GM23338 (cell line): ENCODE data around the gene C6orf47. TPM values are rescaled to one million over a fixed set of nuclear protein-coding genes. Genes with fewer than 3 reads are reported as not detected.

Experiments
- ATAC-seq: fragments of 200-7000 bp; cut with Tn5 transposase; 3 replicates; pipeline ENCODE4 v1.9.1; 2020
- DNase-seq: peaks from one replicate; pipeline ENCODE4 v3.0.0-alpha.2; 2015; ENCODE audit warnings: low spot score
- H2AFZ ChIP-seq: fragments of 200-600 bp; sonication (generic); 2 replicates; pipeline ENCODE4 v1.8.0; 2016; ENCODE audit warnings: antibody characterized with exemption, mild to moderate bottlenecking, moderate library complexity
- H3F3A ChIP-seq: fragments of 200-600 bp; sonication (generic); replicated peaks from 2 replicates; pipeline ENCODE4 v1.8.0; 2017; ENCODE audit warnings: antibody characterized with exemption, mixed run types, low read depth
- H3K27ac ChIP-seq: fragments of 200-600 bp; sonication (generic); 2 replicates; pipeline ENCODE4 v1.6.1; 2016; ENCODE audit warnings: low read depth
- H3K27me3 ChIP-seq: fragments of 200-600 bp; sonication (generic); 2 replicates; pipeline ENCODE4 v1.8.0; 2016; ENCODE audit warnings: mild to moderate bottlenecking, mixed run types, moderate library complexity; ENCODE audit not compliant: insufficient read depth
- H3K36me3 ChIP-seq: fragments of 200-600 bp; sonication (generic); 2 replicates; pipeline ENCODE4 v1.8.0; 2016; ENCODE audit warnings: mild to moderate bottlenecking; ENCODE audit not compliant: insufficient read depth
- H3K4me1 ChIP-seq: fragments of 200-600 bp; sonication (generic); 2 replicates; pipeline ENCODE4 v1.8.0; 2016; ENCODE audit warnings: mild to moderate bottlenecking, moderate library complexity; ENCODE audit not compliant: insufficient read depth
- H3K4me2 ChIP-seq: fragments of 200-600 bp; sonication (generic); 2 replicates; pipeline ENCODE4 v1.7.1; 2017; ENCODE audit warnings: mixed run types
- H3K4me3 ChIP-seq: fragments of 200-600 bp; sonication (generic); 2 replicates; pipeline ENCODE4 v1.6.1; 2016; ENCODE audit warnings: mixed run types
- H3K79me2 ChIP-seq: fragments of 200-600 bp; sonication (generic); replicated peaks from 2 replicates; pipeline ENCODE4 v1.8.0; 2017; ENCODE audit warnings: mild to moderate bottlenecking; ENCODE audit not compliant: insufficient read depth
- H3K9me2 ChIP-seq: fragments of 200-600 bp; sonication (generic); 2 replicates; pipeline ENCODE4 v1.8.0; 2017; ENCODE audit not compliant: insufficient read depth
- H4K20me1 ChIP-seq: fragments of 200-600 bp; sonication (generic); replicated peaks from 2 replicates; pipeline ENCODE4 v1.8.0; 2017; ENCODE audit warnings: mild to moderate bottlenecking; ENCODE audit not compliant: insufficient read depth
- H3K27ac Mint-ChIP-seq: 2 replicates; pipeline ENCODE4 v1.8.0; 2020; ENCODE audit warnings: inconsistent platforms, mild to moderate bottlenecking, moderate library complexity, mixed read lengths
- H3K27me3 Mint-ChIP-seq: 3 replicates; pipeline ENCODE4 v1.8.0; 2022; ENCODE audit warnings: low read depth, mild to moderate bottlenecking, moderate library complexity, mixed read lengths, inconsistent platforms; ENCODE audit not compliant: insufficient read depth, poor library complexity
- H3K36me3 Mint-ChIP-seq: 3 replicates; pipeline ENCODE4 v1.8.0; 2021; ENCODE audit warnings: low read depth, mild to moderate bottlenecking, inconsistent platforms, moderate library complexity, mixed read lengths
- H3K4me1 Mint-ChIP-seq: 3 replicates; pipeline ENCODE4 v1.8.0; 2020; ENCODE audit warnings: mild to moderate bottlenecking, inconsistent platforms, mixed read lengths
- H3K4me3 Mint-ChIP-seq: 3 replicates; pipeline ENCODE4 v1.8.0; 2021; ENCODE audit warnings: moderate library complexity, mild to moderate bottlenecking, inconsistent platforms, mixed read lengths
- H3K9me3 Mint-ChIP-seq: 3 replicates; pipeline ENCODE4 v1.8.0; 2020; ENCODE audit warnings: moderate library complexity, mild to moderate bottlenecking, inconsistent platforms, mixed read lengths
- CREB1 ChIP-seq: fragments of 250-450 bp; sonication (Bioruptor Pico); IDR thresholded peaks from 2 replicates; pipeline ENCODE4 v1.5.0; 2020; ENCODE audit warnings: low read depth, mild to moderate bottlenecking, moderate library complexity
- ETS1 ChIP-seq: IDR thresholded peaks from 2 replicates; pipeline ENCODE4 v1.6.1; 2016; ENCODE audit warnings: antibody characterized with exemption
- EZH2phosphoT487 ChIP-seq: fragments of 200-600 bp; sonication (generic); IDR thresholded peaks from one replicate; pipeline ENCODE4 v1.8.1; 2018; ENCODE audit warnings: antibody characterized with exemption; ENCODE audit not compliant: unreplicated experiment
- JUNB ChIP-seq: IDR thresholded peaks from one replicate; pipeline ENCODE4 v1.6.1; 2016; ENCODE audit warnings: antibody characterized with exemption; ENCODE audit not compliant: unreplicated experiment
- NANOG ChIP-seq: IDR thresholded peaks from 2 replicates; pipeline ENCODE4 v1.6.1; 2016; ENCODE audit warnings: antibody characterized with exemption, borderline replicate concordance
- POLR2AphosphoS5 ChIP-seq: IDR thresholded peaks from 2 replicates; pipeline ENCODE4 v1.6.1; 2016; ENCODE audit warnings: antibody characterized with exemption, low read depth
- REST ChIP-seq: IDR thresholded peaks from one replicate; pipeline ENCODE4 v1.6.1; 2018; ENCODE audit warnings: antibody characterized with exemption; ENCODE audit not compliant: unreplicated experiment
- STAT1 ChIP-seq: IDR thresholded peaks from one replicate; pipeline ENCODE4 v1.6.1; 2016; ENCODE audit warnings: antibody characterized with exemption; ENCODE audit not compliant: unreplicated experiment
- ZNF331 ChIP-seq: fragments of 250-450 bp; sonication (Bioruptor Pico); IDR thresholded peaks from 2 replicates; pipeline ENCODE4 v1.5.0; 2020; ENCODE audit warnings: low read depth, mild to moderate bottlenecking, moderate library complexity
- polyA plus RNA-seq: library from polyadenylated mRNA; unstranded; fragments of >200 nt; fragmentation: Nextera tagmentation; extraction: Ambion mirVana; gene quantifications from 2 replicates; pipeline ENCODE4 v1.2.1, GENCODE V29; 2016
- total RNA-seq: library from RNA; depleted of rRNA; stranded (reverse); fragments of >200 nt; shearing (Covaris generic); gene quantifications from 2 replicates; pipeline ENCODE4 v1.2.3, GENCODE V29; 2014

Gene C6orf47
- total and polyA plus RNA-seq, 2 experiments from 2014 or later = 9.4 to 12.8 TPM

DNA sequence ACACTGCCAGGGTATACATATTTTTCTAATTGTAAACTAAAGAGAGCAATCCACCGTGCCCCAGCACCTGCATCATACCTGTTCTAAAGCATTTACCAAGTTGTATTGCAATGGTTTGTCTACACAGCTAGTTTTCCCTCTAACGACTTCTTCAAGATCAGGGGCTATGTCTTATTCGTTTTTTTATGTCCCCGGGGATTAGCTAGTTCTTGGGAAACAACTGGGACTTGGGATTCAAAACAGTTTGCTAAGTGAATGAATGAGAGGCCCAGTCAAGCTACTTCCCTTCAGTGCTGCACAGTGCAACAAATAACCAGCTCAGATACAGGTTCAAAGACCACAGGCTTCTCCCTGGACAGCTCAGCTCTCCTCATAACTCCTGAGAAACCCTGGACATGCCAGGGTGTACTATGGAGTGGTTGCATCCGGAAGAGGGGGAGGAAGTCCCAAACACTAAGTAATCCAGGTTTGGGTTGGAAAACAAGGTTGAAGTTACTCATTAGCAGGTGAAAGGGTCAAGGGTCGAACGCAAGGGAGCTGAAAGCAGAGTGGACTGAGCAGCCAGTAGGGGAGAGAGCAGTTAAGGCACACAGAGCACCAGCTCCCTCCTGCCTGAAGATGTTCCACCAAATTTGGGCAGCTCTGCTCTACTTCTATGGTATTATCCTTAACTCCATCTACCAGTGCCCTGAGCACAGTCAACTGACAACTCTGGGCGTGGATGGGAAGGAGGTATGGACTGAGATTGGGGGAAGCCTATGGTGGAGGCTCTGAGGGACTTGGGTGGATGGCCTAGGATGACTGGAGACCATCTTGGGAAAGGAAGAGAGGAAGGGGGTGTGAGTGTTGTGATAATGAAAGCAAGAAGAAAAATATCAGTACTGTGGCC is 5.0 kb downstream of the C6orf47 start, which contains the start of gene APOM:
Gene APOM (plus strand): TSS at position 546 of the 889 bp plus-strand sequence. CDS start 73 bp downstream, at position 619.
- Histone ChIP-seq H3K9me2 (no peaks in the 10 kb centered on the region), H3K27ac (no peak within 1 kb of the TSS), H4K20me1 (peaks cover 6% of the 10 kb centered on the region; the same call in 1 of the 2 replicates), H3K4me1 (peaks cover 17% of the 10 kb centered on the region), H3K36me3 (peaks cover 4% of the 10 kb centered on the region; the same call in 1 of the 2 replicates), H3K27me3 (no peaks in the 10 kb centered on the region), H3F3A (peaks cover 21% of the 10 kb centered on the region), H3K79me2 (peaks cover 37% of the 10 kb centered on the region), H2AFZ (no peak within 1 kb of the TSS), H3K4me2 (no peak within 1 kb of the TSS), H3K4me3 (no peak within 1 kb of the TSS)
- no peak for TF ChIP-seq CREB1
- TF ChIP-seq EZH2phosphoT487 = no peak
- no peak for TF ChIP-seq ZNF331 (CRISPR knock-in tag)
- TF ChIP-seq STAT1 = no peak
- no peak for TF ChIP-seq JUNB
- TF ChIP-seq POLR2AphosphoS5 = no peak
- TF ChIP-seq REST = no peak
- TF ChIP-seq NANOG = no peak
- no peak for TF ChIP-seq ETS1
- ATAC-seq = no peak
- Mint-ChIP-seq H3K27ac (no peak within 1 kb of the TSS), H3K4me3 (no peak within 1 kb of the TSS; the same call in 2 of the 3 replicates), H3K36me3 (peaks cover 20% of the 10 kb centered on the region), H3K4me1 (peaks cover 35% of the 10 kb centered on the region; the same call in 2 of the 3 replicates), H3K27me3 (peaks cover 30% of the 10 kb centered on the region), H3K9me3 (no peaks in the 10 kb centered on the region)
- DNase-seq = no peak
